Kidney (tissue), 14 donors: ENCODE measurements around the gene VSIG2. TPM values are rescaled to one million over a fixed set of nuclear protein-coding genes. Genes with fewer than 3 reads are reported as not detected.

Source experiments
- DNase-seq, 5 donors: peaks; one replicate each; pipeline ENCODE4 v3.0.0-alpha.2; 2013 to 2020
- FAIRE-seq: peaks from 2 replicates; lab custom pipeline; 2012; peaks lifted over from hg19 to GRCh38; lab: Jason Lieb, UNC
- H3K27ac ChIP-seq, 2 donors: one replicate each; pipeline ENCODE4 v1.7.0; 2013; ENCODE audit warnings: low read depth in 2 of 2, low read length in 2 of 2, inconsistent platforms in 1 of 2
- H3K27me3 ChIP-seq: one replicate; pipeline ENCODE4 v1.7.1; 2013; ENCODE audit warnings: low read length, inconsistent platforms; ENCODE audit not compliant: control insufficient read depth, insufficient read depth
- H3K36me3 ChIP-seq, 3 donors: one replicate each; pipeline versions ENCODE4 v1.7.0 to v1.7.1; 2013; ENCODE audit warnings: low read length in 3 of 3, control low read depth in 1 of 3, inconsistent platforms in 1 of 3; ENCODE audit not compliant: insufficient read depth in 3 of 3, control insufficient read depth in 2 of 3
- H3K4me1 ChIP-seq, 3 donors: one replicate each; pipeline versions ENCODE4 v1.7.0 to v1.7.1; 2013; ENCODE audit warnings: low read length in 3 of 3, inconsistent platforms in 1 of 3, low read depth in 1 of 3; ENCODE audit not compliant: control insufficient read depth in 2 of 3, insufficient read depth in 2 of 3
- H3K4me3 ChIP-seq, 3 donors: one replicate each; pipeline versions ENCODE4 v1.7.0 to v1.8.1; 2013; ENCODE audit warnings: low read length in 3 of 3, control low read depth in 1 of 3, inconsistent platforms in 1 of 3
- H3K9ac ChIP-seq, 3 donors: one replicate each; pipeline versions ENCODE4 v1.7.0 to v1.7.1; 2013; ENCODE audit warnings: low read length in 3 of 3, control low read depth in 1 of 3, inconsistent platforms in 1 of 3
- H3K9me3 ChIP-seq, 3 donors: one replicate each; pipeline versions ENCODE4 v1.7.0 to v1.7.1; 2013; ENCODE audit warnings: low read length in 3 of 3, control low read depth in 1 of 3, inconsistent platforms in 1 of 3; ENCODE audit not compliant: control insufficient read depth in 2 of 3, insufficient read depth in 1 of 3
- intact Hi-C: fragments of 100-400 bp; cut with DNase I; formaldehyde crosslinking; loops from one replicate; pipeline ENCODE4 v1.11.1; 2022
- polyA plus RNA-seq: library from polyadenylated mRNA; stranded (reverse); fragments of 350-450 nt; fragmentation: Illumina TruSeq; extraction: RNeasy Lipid Tissue Mini Kit (QIAGEN cat#74804); gene quantifications from one replicate; pipeline ENCODE4 v1.2.3, GENCODE V29; 2014; ENCODE audit warnings: low read depth, low replicate concordance; ENCODE audit not compliant: insufficient read depth
- total RNA-seq: library from RNA; stranded (reverse); fragmentation: NEBNext Ultra II Directional; extraction: Animal tissue kit (Norgen Biotek cat#: 25700); gene quantifications from one replicate; pipeline ENCODE4 v1.2.1, GENCODE V29; 2021
- TF ChIP-seq, protein P1 (sequence below): IDR thresholded peaks from 3 replicates; pipeline ENCODE4 v1.5.1; 2012; ENCODE audit warnings: mild to moderate bottlenecking, moderate library complexity, borderline replicate concordance; ENCODE audit not compliant: insufficient read depth; ENCODE audit errors: extremely low read depth
- donor health status: control.
- donor health status: control.
- donor health status: control.
- donor health status: control.
- donor health status: control.
- donor health status: DM: yes; HTN: yes; CAD: no.
- donor health status: Normal renal cell carcinoma (clear cell type).

The VSIG2 gene
- total and polyA plus RNA-seq, 2 donors from 2014 or later, result 3.9 to 11.7 TPM

DNA sequence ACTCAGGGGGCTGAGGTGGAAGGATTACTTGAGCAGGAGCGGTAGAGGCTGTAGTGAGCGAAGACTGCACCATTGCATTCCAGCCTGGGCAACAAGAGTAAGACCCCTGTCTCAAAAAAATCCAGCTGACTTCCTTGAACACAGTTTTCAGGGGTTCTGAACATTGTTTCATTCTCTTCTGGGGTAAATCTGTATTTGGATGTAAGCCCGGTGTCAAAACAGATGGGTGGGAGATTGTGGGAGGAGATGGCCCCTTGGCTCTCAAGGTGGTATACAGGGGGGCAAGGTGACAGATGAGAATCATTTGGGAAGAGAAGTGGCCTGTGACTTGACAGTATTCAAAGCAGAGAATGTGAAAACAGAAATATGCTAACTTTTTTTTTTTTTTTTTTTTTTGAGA is 5.3 kb upstream of the VSIG2 start:
- DNase-seq (no peak), FAIRE-seq (no peak)
- TF ChIP-seq, protein P1, sequence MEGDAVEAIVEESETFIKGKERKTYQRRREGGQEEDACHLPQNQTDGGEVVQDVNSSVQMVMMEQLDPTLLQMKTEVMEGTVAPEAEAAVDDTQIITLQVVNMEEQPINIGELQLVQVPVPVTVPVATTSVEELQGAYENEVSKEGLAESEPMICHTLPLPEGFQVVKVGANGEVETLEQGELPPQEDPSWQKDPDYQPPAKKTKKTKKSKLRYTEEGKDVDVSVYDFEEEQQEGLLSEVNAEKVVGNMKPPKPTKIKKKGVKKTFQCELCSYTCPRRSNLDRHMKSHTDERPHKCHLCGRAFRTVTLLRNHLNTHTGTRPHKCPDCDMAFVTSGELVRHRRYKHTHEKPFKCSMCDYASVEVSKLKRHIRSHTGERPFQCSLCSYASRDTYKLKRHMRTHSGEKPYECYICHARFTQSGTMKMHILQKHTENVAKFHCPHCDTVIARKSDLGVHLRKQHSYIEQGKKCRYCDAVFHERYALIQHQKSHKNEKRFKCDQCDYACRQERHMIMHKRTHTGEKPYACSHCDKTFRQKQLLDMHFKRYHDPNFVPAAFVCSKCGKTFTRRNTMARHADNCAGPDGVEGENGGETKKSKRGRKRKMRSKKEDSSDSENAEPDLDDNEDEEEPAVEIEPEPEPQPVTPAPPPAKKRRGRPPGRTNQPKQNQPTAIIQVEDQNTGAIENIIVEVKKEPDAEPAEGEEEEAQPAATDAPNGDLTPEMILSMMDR, result no peak
- Histone ChIP-seq H3K27ac (no peak overlapping the region), H3K9ac (no peak overlapping the region), H3K4me1 (peaks cover 0 to 11% (median 0%) of the 10 kb centered on the region in 3 donors), H3K4me3 (no peak overlapping the region), H3K27me3 (peaks cover 29% of the 10 kb centered on the region), H3K36me3 (peaks cover 0 to 3% (median 0%) of the 10 kb centered on the region in 3 donors), H3K9me3 (no peaks in the 10 kb centered on the region)
- intact Hi-C loops, result no loop called here

DNA sequence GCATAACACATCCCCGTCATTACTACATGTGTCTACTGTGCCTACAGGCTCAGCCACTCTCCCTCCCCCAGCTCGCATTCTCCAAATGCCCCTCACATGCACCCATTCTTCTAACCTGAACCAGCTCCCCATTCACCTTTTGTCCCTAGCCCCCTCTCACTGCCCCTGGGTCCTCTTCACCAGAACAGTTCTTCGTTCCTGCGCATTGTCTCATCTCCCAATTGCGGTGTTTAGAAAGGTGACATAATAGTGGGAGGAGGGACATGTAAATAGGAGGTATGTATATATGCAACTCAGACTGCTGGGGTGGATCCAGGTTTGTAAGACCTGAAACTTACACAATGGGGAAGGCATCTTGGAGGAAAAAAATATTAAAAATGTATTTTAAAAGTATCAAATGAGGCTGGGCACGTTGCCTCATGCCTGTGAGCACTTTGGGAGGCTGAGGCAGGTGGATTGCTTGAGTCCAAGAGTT is 4.7 kb upstream of the VSIG2 start:
- Histone ChIP-seq H3K4me1 (peaks cover 0 to 11% (median 0%) of the 10 kb centered on the region in 3 donors), H3K4me3 (no peak overlapping the region), H3K27ac (no peak overlapping the region), H3K9me3 (no peaks in the 10 kb centered on the region), H3K9ac (no peak overlapping the region), H3K36me3 (peaks cover 0 to 3% (median 0%) of the 10 kb centered on the region in 3 donors), H3K27me3 (peaks cover 31% of the 10 kb centered on the region)
- DNase-seq, result no peak
- no peak for FAIRE-seq
- TF ChIP-seq, protein P1, result no peak
- intact Hi-C loops, result no loop called here

DNA sequence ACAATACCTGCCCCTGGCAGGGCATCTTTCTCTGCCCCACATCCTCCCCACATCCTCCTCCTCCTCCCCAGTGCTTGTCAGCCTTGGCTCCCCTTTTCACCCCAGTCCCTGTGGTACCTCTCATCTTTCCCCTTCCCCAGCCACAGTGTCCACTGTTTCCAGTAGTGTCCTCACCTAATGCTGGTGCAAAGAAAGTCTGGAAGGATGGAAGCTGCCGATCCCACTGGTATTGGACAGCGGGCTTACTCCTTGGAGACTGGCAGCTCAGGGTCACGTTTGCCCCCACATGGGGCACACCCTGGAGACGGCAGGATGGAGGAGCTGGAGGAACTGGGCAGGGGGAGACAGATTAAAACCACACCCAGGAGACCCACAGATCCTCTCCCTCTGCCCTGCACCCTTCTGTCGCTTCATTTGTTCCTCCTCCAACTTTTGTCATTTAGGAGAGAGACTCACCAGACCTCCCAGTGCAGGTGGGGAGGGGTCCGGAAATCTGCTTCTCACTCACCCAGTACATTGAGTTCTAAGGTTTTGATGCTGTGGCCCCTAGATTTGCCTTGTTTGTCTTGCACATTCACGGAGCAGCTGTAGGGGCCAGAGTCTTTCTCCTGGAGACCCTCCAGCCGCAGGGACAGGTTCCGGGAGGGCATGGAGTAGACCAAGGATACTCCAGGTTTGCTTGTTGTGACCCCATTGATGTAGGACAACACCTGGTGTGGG is 4.1 kb upstream of the VSIG2 start:
- peaks cover 0 to 11% (median 0%) of the 10 kb centered on the region in 3 donors for H3K4me1 ChIP-seq
- peaks cover 33% of the 10 kb centered on the region for H3K27me3 ChIP-seq

More for the DNA sequence above, 4.1 kb upstream of the VSIG2 start:
- DNase-seq, result no peak
- no peak for FAIRE-seq
- Histone ChIP-seq H3K4me3 (no peak overlapping the region), H3K9ac (no peak overlapping the region), H3K9me3 (no peaks in the 10 kb centered on the region), H3K27ac (no peak overlapping the region), H3K36me3 (peaks cover 0 to 3% (median 0%) of the 10 kb centered on the region in 3 donors)
- TF ChIP-seq, protein P1, result no peak
- intact Hi-C loops, result no loop called here
